Endothelial cell (in vitro differentiated cells): ENCODE results near the gene PKIG. TPM values are rescaled to one million over a fixed set of nuclear protein-coding genes. Genes with fewer than 3 reads are reported as not detected.
"Not testable (repeated sequence)": the region's sequence is repeated elsewhere in the genome, so short reads cannot be mapped to it uniquely, and the experiment has no call there.

Experiments used
- DNase-seq: peaks from one replicate; pipeline ENCODE4 v3.0.0; 2021; ENCODE audit warnings: low spot score
- H3K27ac Mint-ChIP-seq: one replicate; pipeline ENCODE4 v1.8.0; 2021; ENCODE audit warnings: mixed read lengths, inconsistent platforms; ENCODE audit not compliant: unreplicated experiment
- H3K27me3 Mint-ChIP-seq: one replicate; pipeline ENCODE4 v1.8.0; 2021; ENCODE audit warnings: mild to moderate bottlenecking, moderate library complexity, mixed read lengths, inconsistent platforms; ENCODE audit not compliant: unreplicated experiment
- H3K36me3 Mint-ChIP-seq: one replicate; pipeline ENCODE4 v1.8.0; 2021; ENCODE audit warnings: mild to moderate bottlenecking, low read depth, mixed read lengths, inconsistent platforms; ENCODE audit not compliant: unreplicated experiment
- H3K4me1 Mint-ChIP-seq: one replicate; pipeline ENCODE4 v1.8.0; 2021; ENCODE audit warnings: mild to moderate bottlenecking, mixed read lengths, inconsistent platforms; ENCODE audit not compliant: unreplicated experiment
- H3K4me3 Mint-ChIP-seq: one replicate; pipeline ENCODE4 v1.8.0; 2021; ENCODE audit warnings: mild to moderate bottlenecking, mixed read lengths, inconsistent platforms; ENCODE audit not compliant: unreplicated experiment
- H3K9me3 Mint-ChIP-seq: one replicate; pipeline ENCODE4 v1.8.0; 2021; ENCODE audit warnings: mixed read lengths, inconsistent platforms; ENCODE audit not compliant: unreplicated experiment
- total RNA-seq: library from RNA; stranded (reverse); fragmentation: NEBNext Ultra II Directional; extraction: Animal tissue kit (Norgen Biotek cat#: 25700); gene quantifications from one replicate; pipeline ENCODE4 v1.2.1, GENCODE V29; 2021; ENCODE audit not compliant: unreplicated experiment
- TF ChIP-seq, protein P1 (sequence below): fragments of 200-600 bp; sonication (generic); IDR thresholded peaks from one replicate; pipeline ENCODE4 v1.5.0; 2021; ENCODE audit warnings: antibody characterized with exemption; ENCODE audit not compliant: unreplicated experiment

Gene PKIG
- total RNA-seq, 1 donor from 2014 or later = 184 TPM

DNA sequence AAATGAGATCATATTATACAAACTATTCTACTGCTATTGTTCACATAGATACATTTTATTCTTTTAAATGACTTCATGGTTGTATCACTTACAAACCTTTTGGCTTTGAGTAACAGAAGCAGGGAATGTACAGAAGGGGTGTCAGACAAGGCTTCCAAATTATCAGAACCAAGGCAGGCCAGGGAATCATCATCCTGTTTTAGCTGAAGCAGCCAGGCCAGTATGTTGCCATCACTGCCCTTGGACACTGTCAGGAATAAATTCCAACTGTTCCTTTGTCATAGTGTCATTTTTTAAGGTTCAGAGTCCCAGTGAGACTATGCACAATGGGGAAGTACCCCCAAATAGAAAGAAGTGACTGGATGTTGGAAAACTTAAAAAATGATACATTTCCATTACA lies 23.1 kb upstream of the PKIG start:
- Mint-ChIP-seq H3K36me3 (no peaks in the 10 kb centered on the region), H3K9me3 (no peaks in the 10 kb centered on the region), H3K4me1 (no peaks in the 10 kb centered on the region), H3K27me3 (peaks cover 1% of the 10 kb centered on the region), H3K4me3 (no peak overlapping the region), H3K27ac (no peak overlapping the region)
- no peak for DNase-seq
- TF ChIP-seq, protein P1, sequence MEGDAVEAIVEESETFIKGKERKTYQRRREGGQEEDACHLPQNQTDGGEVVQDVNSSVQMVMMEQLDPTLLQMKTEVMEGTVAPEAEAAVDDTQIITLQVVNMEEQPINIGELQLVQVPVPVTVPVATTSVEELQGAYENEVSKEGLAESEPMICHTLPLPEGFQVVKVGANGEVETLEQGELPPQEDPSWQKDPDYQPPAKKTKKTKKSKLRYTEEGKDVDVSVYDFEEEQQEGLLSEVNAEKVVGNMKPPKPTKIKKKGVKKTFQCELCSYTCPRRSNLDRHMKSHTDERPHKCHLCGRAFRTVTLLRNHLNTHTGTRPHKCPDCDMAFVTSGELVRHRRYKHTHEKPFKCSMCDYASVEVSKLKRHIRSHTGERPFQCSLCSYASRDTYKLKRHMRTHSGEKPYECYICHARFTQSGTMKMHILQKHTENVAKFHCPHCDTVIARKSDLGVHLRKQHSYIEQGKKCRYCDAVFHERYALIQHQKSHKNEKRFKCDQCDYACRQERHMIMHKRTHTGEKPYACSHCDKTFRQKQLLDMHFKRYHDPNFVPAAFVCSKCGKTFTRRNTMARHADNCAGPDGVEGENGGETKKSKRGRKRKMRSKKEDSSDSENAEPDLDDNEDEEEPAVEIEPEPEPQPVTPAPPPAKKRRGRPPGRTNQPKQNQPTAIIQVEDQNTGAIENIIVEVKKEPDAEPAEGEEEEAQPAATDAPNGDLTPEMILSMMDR = no peak

DNA sequence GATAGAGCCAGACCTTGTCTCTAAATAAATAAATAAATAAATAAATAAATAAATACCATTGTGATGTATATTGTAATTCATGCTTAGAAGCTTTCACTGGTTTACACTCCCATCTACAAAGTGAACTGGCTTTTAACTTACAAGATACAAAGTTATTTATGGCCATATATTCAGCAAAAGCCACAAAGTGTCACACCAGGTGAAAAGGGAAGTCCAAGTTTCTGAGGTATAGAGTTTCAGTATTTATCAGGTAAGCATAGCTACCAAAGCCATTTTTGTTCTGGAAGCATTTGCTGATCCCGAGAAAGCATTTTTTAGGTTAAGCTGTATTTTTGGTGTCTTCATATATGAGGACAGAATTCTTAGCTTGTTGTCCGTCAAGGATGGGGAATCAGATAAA lies 22.1 kb upstream of the PKIG start:
- H3K27me3 Mint-ChIP-seq = peaks cover 1% of the 10 kb centered on the region
- no peaks in the 10 kb centered on the region for H3K9me3 Mint-ChIP-seq
- H3K27ac Mint-ChIP-seq = no peak overlapping the region
- DNase-seq = no peak
- H3K4me1 Mint-ChIP-seq = no peaks in the 10 kb centered on the region
- no peak overlapping the region for H3K4me3 Mint-ChIP-seq
- no peaks in the 10 kb centered on the region for H3K36me3 Mint-ChIP-seq
- TF ChIP-seq, protein P1 = no peak

DNA sequence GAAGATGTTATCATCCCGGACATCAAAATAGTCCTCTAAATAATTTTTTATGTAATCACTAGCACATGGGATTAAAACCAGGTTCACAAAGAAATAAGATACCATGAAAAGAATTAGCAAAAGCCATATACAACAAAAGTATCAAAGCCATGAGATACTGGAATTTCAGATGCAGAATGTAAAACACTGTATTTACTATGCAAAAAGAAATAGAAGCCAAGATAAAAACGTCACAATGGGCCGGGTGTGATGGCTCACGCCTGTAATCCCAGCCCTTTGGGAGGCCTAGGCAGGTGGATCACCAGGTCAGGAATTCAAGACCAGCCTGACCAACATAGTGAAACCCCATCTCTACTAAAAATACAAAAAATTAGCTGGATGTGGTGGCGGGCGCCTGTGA lies 21.6 kb upstream of the PKIG start:
- not testable (repeated sequence) for H3K36me3 Mint-ChIP-seq, H3K27ac Mint-ChIP-seq, H3K4me1 Mint-ChIP-seq, DNase-seq, H3K9me3 Mint-ChIP-seq, H3K4me3 Mint-ChIP-seq, H3K27me3 Mint-ChIP-seq

- H3K4me1 Mint-ChIP-seq = no peaks in the 10 kb centered on the region
- no peak overlapping the region for H3K27ac Mint-ChIP-seq
Observed at GRCh38 chr20:44561876-44562275, 20.5 kb upstream of the PKIG start.

GRCh38 chr20:44566018-44566417 lies 16.4 kb upstream of the PKIG start:
- H3K4me3 Mint-ChIP-seq = no peak overlapping the region
- no peaks in the 10 kb centered on the region for H3K4me1 Mint-ChIP-seq
- no peak overlapping the region for H3K27ac Mint-ChIP-seq
- H3K36me3 Mint-ChIP-seq = no peaks in the 10 kb centered on the region
- TF ChIP-seq, protein P1 = no peak
- DNase-seq = no peak
- H3K27me3 Mint-ChIP-seq = peaks cover 1% of the 10 kb centered on the region
- H3K9me3 Mint-ChIP-seq = no peaks in the 10 kb centered on the region

More at GRCh38 chr20:44561876-44562275, 20.5 kb upstream of the PKIG start:
- H3K36me3 Mint-ChIP-seq = no peaks in the 10 kb centered on the region
- peaks cover 1% of the 10 kb centered on the region for H3K27me3 Mint-ChIP-seq
- DNase-seq = no peak
- TF ChIP-seq, protein P1 = no peak
- H3K9me3 Mint-ChIP-seq = no peaks in the 10 kb centered on the region
- H3K4me3 Mint-ChIP-seq = no peak overlapping the region

- H3K27ac Mint-ChIP-seq = no peak overlapping the region
Observed at GRCh38 chr20:44566811-44567210, 15.6 kb upstream of the PKIG start.

More at GRCh38 chr20:44566811-44567210, 15.6 kb upstream of the PKIG start:
- H3K27me3 Mint-ChIP-seq = peaks cover 1% of the 10 kb centered on the region
- H3K9me3 Mint-ChIP-seq = no peaks in the 10 kb centered on the region
- no peak for DNase-seq
- H3K4me1 Mint-ChIP-seq = peaks cover 3% of the 10 kb centered on the region
- TF ChIP-seq, protein P1 = no peak
- no peaks in the 10 kb centered on the region for H3K36me3 Mint-ChIP-seq
- H3K4me3 Mint-ChIP-seq = no peak overlapping the region
